Activated CD4-positive, CD25-positive, alpha-beta regulatory T cell treated with anti-CD3 and anti-CD28 coated beads, Interleukin-2, amount 50 U/mL, for 24 hours (primary cell): ENCODE measurements around the gene PSMD12.

Source experiments
- ATAC-seq, 2 donors: fragments of 150-1000 bp; cut with Tn5 transposase; one replicate each; pipeline ENCODE4 v1.10.0; 2021; ENCODE audit warnings: mild to moderate bottlenecking in 1 of 2, moderate library complexity in 1 of 2

The PSMD12 gene

DNA sequence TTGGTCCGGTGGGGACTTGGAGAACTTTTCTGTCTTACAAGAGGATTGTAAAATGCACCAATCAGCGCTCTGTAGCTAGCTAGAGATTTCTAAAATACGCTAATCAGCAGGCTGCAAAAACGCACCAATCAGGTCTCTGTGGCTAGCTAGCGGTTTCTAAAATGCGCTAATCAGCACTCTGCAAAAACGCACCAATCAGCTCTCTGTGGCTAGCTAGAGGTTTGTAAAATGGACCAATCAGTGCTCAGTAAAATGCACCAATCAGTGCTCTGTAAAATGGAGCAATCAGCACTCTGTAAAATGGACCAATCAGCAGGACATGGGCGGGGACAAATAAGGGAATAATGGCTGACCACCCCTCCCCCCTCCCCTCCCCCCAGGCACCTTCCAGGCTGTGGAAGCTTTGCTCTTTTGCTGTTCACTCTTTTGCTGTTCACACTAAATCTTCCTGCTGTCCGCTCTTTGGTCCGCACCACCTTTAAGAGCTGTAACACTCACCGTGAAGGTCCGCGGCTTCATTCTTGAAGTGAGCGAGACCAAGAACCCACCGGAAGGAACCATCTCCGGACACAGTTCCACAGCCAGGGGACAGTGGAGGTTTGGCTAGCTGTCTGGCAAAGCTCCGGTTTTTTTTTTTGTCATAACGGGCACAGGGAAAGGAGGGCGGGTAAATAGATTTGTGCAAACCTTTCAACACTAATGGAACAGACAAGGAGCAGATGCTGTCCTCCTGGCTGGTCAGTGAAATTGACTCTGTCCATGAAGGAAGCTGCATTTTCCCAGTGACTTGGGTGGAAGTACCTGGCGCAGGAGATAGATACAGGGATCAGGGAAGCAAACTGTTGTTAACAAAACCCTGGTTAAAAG is 19.0 kb upstream of the PSMD12 start:
- ATAC-seq = no peak

GRCh38 chr17:67381929-67382257 is 15.5 kb upstream of the PSMD12 start:
- no peak for ATAC-seq

GRCh38 chr17:67379251-67379630 is 12.9 kb upstream of the PSMD12 start:
- no peak for ATAC-seq

GRCh38 chr17:67378454-67379250 is 12.3 kb upstream of the PSMD12 start:
- peak; percentile 24 to 36 for ATAC-seq

GRCh38 chr17:67377488-67378453 is 11.4 kb upstream of the PSMD12 start:
- peak; percentile 18 to 20 for ATAC-seq

GRCh38 chr17:67376737-67377487 is 10.5 kb upstream of the PSMD12 start, which contains the start of gene PITPNC1:
PITPNC1 (plus strand) TSS chr17:67377281.
- ATAC-seq = peak; percentile 76 to 79

DNA sequence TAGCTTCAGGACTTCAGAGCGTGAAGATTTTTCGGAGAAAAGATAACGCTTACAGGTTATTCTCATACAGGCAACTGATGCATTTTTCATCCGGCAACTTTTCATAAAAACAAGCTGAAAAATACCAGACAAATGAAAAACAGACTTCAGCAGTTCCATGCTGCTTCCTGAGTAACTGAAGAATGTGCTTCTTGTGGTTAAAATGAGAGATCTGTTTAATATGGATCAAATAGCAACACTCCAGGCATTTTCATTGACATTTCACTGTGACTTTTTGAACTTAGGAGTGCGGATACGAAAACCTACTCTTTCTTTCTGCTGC is 10.0 kb upstream of the PSMD12 start:
- ATAC-seq = no peak

GRCh38 chr17:67375716-67376115 is 9.3 kb upstream of the PSMD12 start:
- no peak for ATAC-seq

DNA sequence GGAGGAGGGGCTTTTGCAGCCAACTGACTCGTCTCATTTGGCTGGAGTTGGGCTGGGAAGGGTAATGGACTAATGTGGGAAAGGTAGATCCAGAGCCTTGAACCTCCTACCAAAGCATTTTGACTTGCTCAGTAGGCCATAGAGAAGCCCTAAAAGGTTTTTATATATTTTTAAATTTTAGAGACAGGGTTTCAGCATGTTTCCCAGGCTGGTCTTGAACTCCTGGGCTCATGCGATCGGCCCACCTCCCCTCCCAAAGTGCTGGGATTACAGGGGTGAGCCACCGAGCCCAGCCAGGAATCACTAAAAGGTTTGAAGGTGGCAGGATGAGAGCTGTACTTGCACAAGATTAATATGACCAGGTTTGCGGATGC is 8.7 kb upstream of the PSMD12 start:
- no peak for ATAC-seq

- ATAC-seq = peak; percentile 59 to 66
Measured at GRCh38 chr17:67374329-67375053, 8.1 kb upstream of the PSMD12 start.

- no peak for ATAC-seq
Measured at GRCh38 chr17:67372751-67373150, 6.4 kb upstream of the PSMD12 start.

GRCh38 chr17:67369676-67370075 is 3.3 kb upstream of the PSMD12 start:
- ATAC-seq = no peak

GRCh38 chr17:67365738-67366192 is 612 bp downstream of the PSMD12 start:
- peak; percentile 53 to 62 for ATAC-seq

DNA sequence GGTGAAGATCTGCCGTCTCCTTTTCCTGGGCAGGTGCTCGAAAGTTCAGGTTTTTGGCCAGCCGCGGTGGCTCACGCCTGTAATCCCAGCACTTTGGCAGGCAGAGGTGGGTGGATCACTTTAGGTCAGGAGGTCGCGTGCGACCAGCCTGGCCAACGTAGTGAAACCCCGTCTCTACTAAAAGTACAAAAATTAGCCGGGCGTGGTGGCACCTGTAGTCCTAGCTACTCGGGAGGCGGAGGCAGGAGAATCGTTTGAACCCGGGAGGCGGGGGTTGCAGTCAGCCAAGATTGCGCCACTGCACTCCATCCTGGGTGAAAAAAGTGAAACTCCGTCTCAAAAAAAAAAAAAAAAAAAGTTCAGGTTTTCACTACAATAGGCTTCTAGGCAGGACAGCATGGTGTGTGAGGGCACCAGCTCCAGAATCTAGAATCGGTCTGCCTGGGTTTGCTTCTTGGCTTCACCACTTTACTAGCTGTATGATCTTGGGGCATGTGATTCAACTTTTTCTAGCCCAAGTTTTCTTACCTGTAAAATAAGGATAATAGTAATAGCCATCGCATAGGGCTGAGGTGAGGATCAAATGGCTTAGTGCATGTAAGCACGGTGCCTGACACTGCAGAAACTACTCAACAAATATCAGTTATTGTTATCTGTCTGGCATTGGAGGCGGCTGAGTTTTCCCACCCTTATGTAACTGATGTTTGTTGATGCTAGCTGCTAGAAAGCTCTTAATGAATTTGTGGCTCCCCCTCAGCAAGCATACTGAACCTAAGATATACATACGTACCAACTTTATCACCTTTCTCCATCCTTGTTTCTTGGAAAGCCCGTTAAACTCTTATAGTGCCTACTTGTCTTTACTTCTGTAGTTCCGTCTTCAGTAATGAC is 1.3 kb downstream of the PSMD12 start:
- no peak for ATAC-seq

DNA sequence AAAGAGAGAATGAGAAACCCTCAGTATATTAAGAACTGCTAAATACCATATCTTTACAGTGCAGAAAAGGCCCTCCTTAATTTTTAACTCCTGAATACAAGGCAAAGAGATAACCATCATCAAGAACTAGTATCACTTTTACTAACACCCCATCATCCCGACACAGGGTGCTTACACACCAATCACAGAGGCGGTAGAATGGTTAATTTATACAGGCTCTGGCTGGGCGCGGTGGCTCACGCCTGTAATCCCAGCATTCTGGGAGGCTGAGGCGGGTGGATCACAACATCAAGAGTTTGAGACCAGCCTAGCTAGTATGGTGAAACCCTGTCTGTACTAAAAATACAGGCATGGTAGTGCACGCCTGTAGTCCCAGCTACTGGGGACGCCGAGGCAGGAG is 4.2 kb downstream of the PSMD12 start:
- ATAC-seq = no peak

DNA sequence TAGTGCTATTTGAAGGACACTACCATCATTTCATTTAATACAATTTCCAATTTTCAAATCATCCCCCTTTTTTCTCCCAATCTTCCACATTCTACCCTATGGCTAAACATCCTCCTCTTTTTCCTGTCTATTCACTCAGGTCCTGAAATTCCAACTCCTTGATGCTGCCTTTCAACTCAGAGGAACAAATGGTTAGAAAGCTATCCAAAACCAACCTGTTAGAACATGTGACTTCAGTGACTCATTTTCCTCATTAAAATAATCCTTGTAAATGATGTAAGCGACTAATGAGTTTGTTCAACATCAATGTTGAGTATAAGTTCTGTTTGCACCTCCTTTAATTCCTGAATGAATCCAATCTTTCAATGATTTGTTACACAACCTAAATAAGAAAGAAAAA is 5.5 kb downstream of the PSMD12 start:
- no peak for ATAC-seq

GRCh38 chr17:67359960-67360791 is 6.2 kb downstream of the PSMD12 start:
- peak; percentile 72 to 76 for ATAC-seq

- ATAC-seq = peak; percentile 68 to 76
Measured at GRCh38 chr17:67358612-67359011, 7.8 kb downstream of the PSMD12 start.

DNA sequence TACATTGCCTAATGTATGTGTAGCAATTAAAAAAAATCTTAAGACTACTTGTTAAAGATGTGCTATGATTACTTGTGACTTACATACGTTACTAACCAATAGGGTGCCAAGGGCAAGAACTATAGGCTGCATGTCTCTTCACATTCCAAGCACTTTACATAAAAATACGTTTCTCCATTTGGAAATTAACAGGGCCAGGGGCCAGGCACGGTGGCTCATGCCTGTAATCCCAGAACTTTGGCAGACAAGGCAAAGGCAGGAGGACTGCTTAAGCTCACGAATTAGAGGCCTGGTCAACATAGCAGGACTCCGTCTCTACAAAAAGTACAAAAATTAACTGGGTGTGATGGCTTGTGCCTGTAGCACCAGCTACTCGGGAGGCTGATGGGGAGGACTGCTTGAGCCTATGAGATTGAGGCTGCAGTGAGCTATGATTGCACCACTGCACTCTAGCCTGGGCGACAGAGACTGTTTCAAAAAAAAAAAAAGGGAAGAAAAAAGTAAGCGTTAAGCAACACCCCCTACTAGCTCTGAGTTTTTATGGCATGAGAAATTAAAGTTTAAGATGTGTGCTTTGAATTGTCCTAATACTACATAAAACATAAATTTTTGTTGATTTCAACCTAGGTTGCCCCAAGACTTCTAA is 12.3 kb downstream of the PSMD12 start:
- ATAC-seq = no peak
